WTC11 (cell line): Measurements from ENCODE around the gene EIF4E1B. TPM values are rescaled to one million over a fixed set of nuclear protein-coding genes. Genes with fewer than 3 reads are reported as not detected.

Experiments used
- ATAC-seq: fragments of 200-7000 bp; cut with Tn5 transposase; 2 replicates; pipeline ENCODE4 v1.10.0; 2021; ENCODE audit warnings: mild to moderate bottlenecking, moderate library complexity
- CTCF ChIA-PET: fragments of 300-600 bp; sonication (Branson Sonifier 250); formaldehyde crosslinking; loops from one replicate; lab custom pipeline; 2021; ENCODE audit warnings: antibody characterized with exemption; lab: Charles Lee
- POLR2A ChIA-PET: fragments of 350-600 bp; sonication (Branson Sonifier 250); formaldehyde crosslinking; loops from one replicate; lab custom pipeline; 2021; ENCODE audit warnings: antibody characterized with exemption; lab: Charles Lee
- DNase-seq: peaks from one replicate; pipeline ENCODE4 v3.0.0; 2021; ENCODE audit warnings: low spot score
- H3K27ac Mint-ChIP-seq: 2 replicates; pipeline ENCODE4 v1.8.0; 2021; ENCODE audit warnings: mixed read lengths
- H3K27me3 Mint-ChIP-seq: 2 replicates; pipeline ENCODE4 v1.8.0; 2021; ENCODE audit warnings: low read depth, mild to moderate bottlenecking, moderate library complexity, mixed read lengths
- H3K36me3 Mint-ChIP-seq: 2 replicates; pipeline ENCODE4 v1.8.0; 2021; ENCODE audit warnings: mixed read lengths
- H3K4me1 Mint-ChIP-seq: 2 replicates; pipeline ENCODE4 v1.8.0; 2022; ENCODE audit warnings: mixed read lengths
- H3K4me3 Mint-ChIP-seq: 2 replicates; pipeline ENCODE4 v1.8.0; 2021; ENCODE audit warnings: mild to moderate bottlenecking, moderate library complexity, mixed read lengths
- H3K9me3 Mint-ChIP-seq: 2 replicates; pipeline ENCODE4 v1.8.0; 2021; ENCODE audit warnings: mixed read lengths
- CBFB ChIP-seq: sonication (generic); formaldehyde crosslinking; IDR thresholded peaks from 2 replicates; pipeline ENCODE4 v1.8.1; 2022; ENCODE audit warnings: mild to moderate bottlenecking, low read depth, missing genetic modification reagents
- CREB1 ChIP-seq: sonication (generic); formaldehyde crosslinking; IDR thresholded peaks from 2 replicates; pipeline ENCODE4 v1.8.0; 2023; ENCODE audit warnings: mild to moderate bottlenecking, missing genetic modification reagents
- CREM ChIP-seq: sonication (generic); formaldehyde crosslinking; IDR thresholded peaks from 2 replicates; pipeline ENCODE4 v1.8.1; 2022; ENCODE audit warnings: mild to moderate bottlenecking, missing genetic modification reagents, moderate library complexity
- ESRRA ChIP-seq: sonication (generic); formaldehyde crosslinking; IDR thresholded peaks from 2 replicates; pipeline ENCODE4 v1.8.1; 2022; ENCODE audit warnings: mild to moderate bottlenecking, missing genetic modification reagents, borderline replicate concordance
- ETV6 ChIP-seq: sonication (generic); formaldehyde crosslinking; IDR thresholded peaks from 2 replicates; pipeline ENCODE4 v1.8.1; 2022; ENCODE audit warnings: mild to moderate bottlenecking, missing genetic modification reagents
- GTF2I ChIP-seq: fragments of 250-450 bp; sonication (Bioruptor Pico); conservative IDR thresholded peaks from 2 replicates; pipeline ENCODE4 v1.4.0; 2021; ENCODE audit warnings: mild to moderate bottlenecking
- MAX ChIP-seq: sonication (generic); formaldehyde crosslinking; IDR thresholded peaks from 2 replicates; pipeline ENCODE4 v1.8.0; 2022; ENCODE audit warnings: mild to moderate bottlenecking, missing genetic modification reagents
- MLX ChIP-seq: sonication (generic); formaldehyde crosslinking; IDR thresholded peaks from 2 replicates; pipeline ENCODE4 v1.8.1; 2023; ENCODE audit warnings: mild to moderate bottlenecking, missing genetic modification reagents, moderate library complexity
- NFE2L1 ChIP-seq: sonication (generic); formaldehyde crosslinking; IDR thresholded peaks from 2 replicates; pipeline ENCODE4 v1.8.1; 2023; ENCODE audit warnings: missing genetic modification reagents
- PRRX2 ChIP-seq: fragments of 250-450 bp; sonication (Bioruptor Pico); IDR thresholded peaks from 2 replicates; pipeline ENCODE4 v1.8.0; 2021; ENCODE audit warnings: mild to moderate bottlenecking
- SMAD3 ChIP-seq: sonication (generic); formaldehyde crosslinking; IDR thresholded peaks from 2 replicates; pipeline ENCODE4 v1.8.0; 2022; ENCODE audit warnings: missing genetic modification reagents, mild to moderate bottlenecking, borderline replicate concordance
- SMAD4 ChIP-seq: sonication (generic); formaldehyde crosslinking; IDR thresholded peaks from 2 replicates; pipeline ENCODE4 v1.8.0; 2022; ENCODE audit warnings: mild to moderate bottlenecking, missing genetic modification reagents
- TEAD4 ChIP-seq: sonication (generic); formaldehyde crosslinking; IDR thresholded peaks from 2 replicates; pipeline ENCODE4 v1.8.0; 2022; ENCODE audit warnings: mild to moderate bottlenecking, missing genetic modification reagents
- ZBTB21 ChIP-seq: sonication (generic); formaldehyde crosslinking; IDR thresholded peaks from 2 replicates; pipeline ENCODE4 v1.8.1; 2023; ENCODE audit warnings: mild to moderate bottlenecking, missing genetic modification reagents, borderline replicate concordance
- ZNF121 ChIP-seq: sonication (generic); formaldehyde crosslinking; IDR thresholded peaks from 2 replicates; pipeline ENCODE4 v1.8.0; 2023; ENCODE audit warnings: missing genetic modification reagents
- ZNF232 ChIP-seq: sonication (generic); formaldehyde crosslinking; IDR thresholded peaks from 2 replicates; pipeline ENCODE4 v1.8.0; 2022; ENCODE audit warnings: mild to moderate bottlenecking, missing genetic modification reagents
- ZNF423 ChIP-seq: fragments of 250-450 bp; sonication (Bioruptor Pico); IDR thresholded peaks from 2 replicates; pipeline ENCODE4 v2.1.2; 2022; ENCODE audit warnings: mild to moderate bottlenecking, moderate library complexity
- ZNF671 ChIP-seq: fragments of 250-450 bp; sonication (Bioruptor Pico); IDR thresholded peaks from 2 replicates; pipeline ENCODE4 v1.8.0; 2021; ENCODE audit warnings: mild to moderate bottlenecking
- total RNA-seq: library from RNA; stranded (reverse); gene quantifications from 3 replicates; pipeline ENCODE4 v1.2.3, GENCODE V29; 2021
- TF ChIP-seq, protein P1 (sequence below): sonication (generic); formaldehyde crosslinking; IDR thresholded peaks from 2 replicates; pipeline ENCODE4 v1.8.0; 2022; ENCODE audit warnings: mild to moderate bottlenecking, missing genetic modification reagents
- TF ChIP-seq, protein P2 (sequence below): fragments of 250-450 bp; sonication (Bioruptor Pico); IDR thresholded peaks from 2 replicates; pipeline ENCODE4 v1.8.0; 2021; ENCODE audit warnings: mild to moderate bottlenecking

EIF4E1B gene
- total RNA-seq, 1 experiment from 2014 or later = 0.74 TPM

- ATAC-seq (no peak), DNase-seq (no peak)
- Mint-ChIP-seq H3K4me1 (peaks cover 37% of the 10 kb centered on the region), H3K36me3 (no peaks in the 10 kb centered on the region), H3K27me3 (peaks cover 19% of the 10 kb centered on the region), H3K4me3 (no peak overlapping the region), H3K27ac (no peak overlapping the region), H3K9me3 (peaks cover 7% of the 10 kb centered on the region)
- ChIA-PET POLR2A (interaction anchor here (0.9 kb wide), 1 partner anchor 812 kb away, joined by 3 read pairs; no protein-coding TSS in a partner anchor), CTCF (interaction anchor here (0.9 to 1.7 kb wide), 2 partner anchors 9 to 22 kb away, joined by 5 to 6 read pairs; partner anchors contain the start of genes EIF4E1B and SNCB)
- no peak for TF ChIP-seq NFE2L1
- TF ChIP-seq CREM (CRISPR knock-in tag) = no peak
- TF ChIP-seq ZNF423 (CRISPR knock-in tag) = 0 out of 2 replicates have a peak, but pooled peaks have one; percentile 23
Measured at GRCh38 chr5:176639208-176639607, 8.7 kb downstream of the EIF4E1B start.

DNA sequence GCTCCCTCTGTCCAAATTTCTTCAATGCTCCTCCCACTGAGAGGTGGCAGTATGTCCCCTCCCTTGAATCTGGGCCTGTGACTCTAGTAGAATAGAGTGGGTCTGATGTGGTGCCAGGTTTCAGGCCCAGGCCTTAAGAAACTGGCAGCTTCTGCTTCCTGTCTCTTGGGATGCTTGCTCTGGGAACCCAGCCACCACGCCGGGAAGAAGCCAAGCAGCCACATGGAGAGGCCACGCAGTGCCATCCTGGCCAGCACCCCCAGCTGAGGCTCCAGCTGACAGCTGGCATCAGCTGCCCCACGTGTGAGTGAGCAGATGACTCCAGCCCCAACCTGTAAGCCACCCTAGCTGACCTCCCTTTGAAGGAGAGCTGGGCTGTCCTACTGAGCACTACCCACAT is 9.5 kb downstream of the EIF4E1B start:
- DNase-seq = no peak
- Mint-ChIP-seq H3K27me3 (peaks cover 17% of the 10 kb centered on the region), H3K27ac (no peak overlapping the region), H3K4me3 (no peak overlapping the region), H3K36me3 (no peaks in the 10 kb centered on the region), H3K4me1 (peaks cover 33% of the 10 kb centered on the region), H3K9me3 (peaks cover 5% of the 10 kb centered on the region)
- no peak for ATAC-seq
- POLR2A ChIA-PET = no interaction called here
- CTCF ChIA-PET = interaction anchor here (0.9 to 1.7 kb wide), 2 partner anchors 9 to 21 kb away, joined by 5 to 6 read pairs; partner anchors contain the start of genes EIF4E1B and SNCB
- TF ChIP-seq GTF2I (CRISPR knock-in tag) = no peak
- TF ChIP-seq, protein P1, sequence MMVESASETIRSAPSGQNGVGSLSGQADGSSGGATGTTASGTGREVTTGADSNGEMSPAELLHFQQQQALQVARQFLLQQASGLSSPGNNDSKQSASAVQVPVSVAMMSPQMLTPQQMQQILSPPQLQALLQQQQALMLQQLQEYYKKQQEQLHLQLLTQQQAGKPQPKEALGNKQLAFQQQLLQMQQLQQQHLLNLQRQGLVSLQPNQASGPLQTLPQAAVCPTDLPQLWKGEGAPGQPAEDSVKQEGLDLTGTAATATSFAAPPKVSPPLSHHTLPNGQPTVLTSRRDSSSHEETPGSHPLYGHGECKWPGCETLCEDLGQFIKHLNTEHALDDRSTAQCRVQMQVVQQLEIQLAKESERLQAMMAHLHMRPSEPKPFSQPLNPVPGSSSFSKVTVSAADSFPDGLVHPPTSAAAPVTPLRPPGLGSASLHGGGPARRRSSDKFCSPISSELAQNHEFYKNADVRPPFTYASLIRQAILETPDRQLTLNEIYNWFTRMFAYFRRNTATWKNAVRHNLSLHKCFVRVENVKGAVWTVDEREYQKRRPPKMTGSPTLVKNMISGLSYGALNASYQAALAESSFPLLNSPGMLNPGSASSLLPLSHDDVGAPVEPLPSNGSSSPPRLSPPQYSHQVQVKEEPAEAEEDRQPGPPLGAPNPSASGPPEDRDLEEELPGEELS (CRISPR knock-in tag) = no peak
- TF ChIP-seq ESRRA (CRISPR knock-in tag) = no peak
- no peak for TF ChIP-seq SMAD4 (CRISPR knock-in tag)
- TF ChIP-seq, protein P2, sequence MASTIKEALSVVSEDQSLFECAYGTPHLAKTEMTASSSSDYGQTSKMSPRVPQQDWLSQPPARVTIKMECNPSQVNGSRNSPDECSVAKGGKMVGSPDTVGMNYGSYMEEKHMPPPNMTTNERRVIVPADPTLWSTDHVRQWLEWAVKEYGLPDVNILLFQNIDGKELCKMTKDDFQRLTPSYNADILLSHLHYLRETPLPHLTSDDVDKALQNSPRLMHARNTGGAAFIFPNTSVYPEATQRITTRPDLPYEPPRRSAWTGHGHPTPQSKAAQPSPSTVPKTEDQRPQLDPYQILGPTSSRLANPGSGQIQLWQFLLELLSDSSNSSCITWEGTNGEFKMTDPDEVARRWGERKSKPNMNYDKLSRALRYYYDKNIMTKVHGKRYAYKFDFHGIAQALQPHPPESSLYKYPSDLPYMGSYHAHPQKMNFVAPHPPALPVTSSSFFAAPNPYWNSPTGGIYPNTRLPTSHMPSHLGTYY (CRISPR knock-in tag) = no peak
- TF ChIP-seq MAX (CRISPR knock-in tag) = no peak
- no peak for TF ChIP-seq CBFB (CRISPR knock-in tag)
- TF ChIP-seq ZNF232 (CRISPR knock-in tag) = no peak
- TF ChIP-seq ETV6 (CRISPR knock-in tag) = no peak
- no peak for TF ChIP-seq ZNF121 (CRISPR knock-in tag)
- TF ChIP-seq MLX (CRISPR knock-in tag) = no peak
- TF ChIP-seq ZBTB21 (CRISPR knock-in tag) = no peak
- TF ChIP-seq TEAD4 = no peak
- TF ChIP-seq ZNF671 (CRISPR knock-in tag) = no peak

DNA sequence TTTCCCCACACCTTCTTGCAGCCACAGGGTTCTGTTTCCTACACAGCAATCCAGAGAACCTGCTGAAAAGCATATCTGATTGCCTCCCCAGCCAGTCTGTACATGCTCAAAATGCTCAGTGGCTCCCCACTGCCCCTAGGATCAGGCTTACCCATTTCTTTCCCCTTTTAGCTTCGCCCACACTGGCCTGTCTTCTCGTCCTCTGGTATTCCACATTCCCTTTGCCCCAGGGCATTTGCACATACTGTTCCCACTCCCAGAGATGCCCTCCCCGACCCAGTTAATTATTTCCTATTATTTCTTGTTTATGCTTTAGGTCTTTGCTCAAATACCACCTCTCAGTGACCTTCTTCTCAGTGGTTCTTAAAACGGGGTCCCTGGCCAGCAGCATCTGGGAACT is 10.1 kb downstream of the EIF4E1B start:
- Mint-ChIP-seq H3K9me3 (no peaks in the 10 kb centered on the region), H3K27me3 (peaks cover 12% of the 10 kb centered on the region), H3K4me1 (peaks cover 30% of the 10 kb centered on the region), H3K4me3 (no peak overlapping the region), H3K27ac (no peak overlapping the region), H3K36me3 (no peaks in the 10 kb centered on the region)
- ChIA-PET POLR2A (no interaction called here), CTCF (interaction anchor here (0.5 to 1.6 kb wide), 2 partner anchors 10 to 20 kb away, joined by 3 to 4 read pairs; partner anchors contain the start of genes EIF4E1B and SNCB)
- ATAC-seq = no peak
- TF ChIP-seq PRRX2 (CRISPR knock-in tag) (no peak), CREB1 (no peak), MLX (CRISPR knock-in tag) (no peak), SMAD3 (CRISPR knock-in tag) (no peak)
- DNase-seq = no peak
